ENCODE results near the gene UNC45A. TPM values are rescaled to one million over a fixed set of nuclear protein-coding genes. Genes with fewer than 3 reads are reported as not detected.

Gene UNC45A
- total RNA-seq, 1 experiment from 2014 or later: 84.4 TPM

DNA sequence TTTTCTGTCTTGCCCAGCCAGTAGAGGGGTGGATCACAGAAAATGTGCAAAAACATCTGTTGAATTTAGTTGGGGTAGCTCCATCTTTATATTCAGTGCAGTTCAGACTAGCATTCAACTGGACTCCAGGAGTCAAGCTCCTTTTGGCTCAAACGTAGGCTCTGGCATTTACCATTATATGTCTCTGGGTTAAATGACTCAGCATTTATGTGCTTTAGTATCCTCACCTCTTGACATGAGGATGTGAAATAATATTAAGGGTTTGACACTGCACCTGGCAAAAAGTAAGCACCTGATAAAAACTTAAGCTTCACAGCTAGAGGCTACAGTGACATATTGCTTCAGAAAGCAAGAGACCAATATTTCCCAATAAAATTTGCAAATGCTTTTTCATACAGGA is 44.5 kb downstream of the UNC45A start:
- no TSS peak for BruUV-seq (replicated peaks)
- ATAC-seq: no peak
- ChIA-PET CTCF (no interaction called here), POLR2A (no interaction called here)
- Histone ChIP-seq H3K4me3 (ENCODE audit: low read depth in 2 of 2, low read length in 2 of 2) (no peak overlapping the region), H3K4me1 (ENCODE audit: control insufficient read depth, insufficient read depth, low read length) (no peaks in the 10 kb centered on the region), H3K27me3 (ENCODE audit: control insufficient read depth, insufficient read depth, low read length) (no peaks in the 10 kb centered on the region), H3K9me3 (ENCODE audit: control insufficient read depth, insufficient read depth, low read depth, low read length) (no peaks in the 10 kb centered on the region), H3K27ac (ENCODE audit: low read length) (peak overlapping the region; percentile 30; the same call in 1 of the 2 replicates), H3K36me3 (ENCODE audit: control insufficient read depth, insufficient read depth, low read length) (peaks cover 56% of the 10 kb centered on the region)
- in situ Hi-C loops (cut with HindIII; ENCODE audit: low pct_unique_long_range_greater_than_20kb, low sequenced_read_pairs): no loop called here
- intact Hi-C loops (cut with micrococcal nuclease; ENCODE audit: unreplicated experiment): no loop called here
- DNase-seq (ENCODE audit: low read depth, low spot score): no peak
- TF ChIP-seq SIN3A (IDR thresholded peaks at IDR 0.05; ENCODE audit: borderline replicate concordance, insufficient read depth, low read depth, low read length): no peak
- TF ChIP-seq, protein P1, sequence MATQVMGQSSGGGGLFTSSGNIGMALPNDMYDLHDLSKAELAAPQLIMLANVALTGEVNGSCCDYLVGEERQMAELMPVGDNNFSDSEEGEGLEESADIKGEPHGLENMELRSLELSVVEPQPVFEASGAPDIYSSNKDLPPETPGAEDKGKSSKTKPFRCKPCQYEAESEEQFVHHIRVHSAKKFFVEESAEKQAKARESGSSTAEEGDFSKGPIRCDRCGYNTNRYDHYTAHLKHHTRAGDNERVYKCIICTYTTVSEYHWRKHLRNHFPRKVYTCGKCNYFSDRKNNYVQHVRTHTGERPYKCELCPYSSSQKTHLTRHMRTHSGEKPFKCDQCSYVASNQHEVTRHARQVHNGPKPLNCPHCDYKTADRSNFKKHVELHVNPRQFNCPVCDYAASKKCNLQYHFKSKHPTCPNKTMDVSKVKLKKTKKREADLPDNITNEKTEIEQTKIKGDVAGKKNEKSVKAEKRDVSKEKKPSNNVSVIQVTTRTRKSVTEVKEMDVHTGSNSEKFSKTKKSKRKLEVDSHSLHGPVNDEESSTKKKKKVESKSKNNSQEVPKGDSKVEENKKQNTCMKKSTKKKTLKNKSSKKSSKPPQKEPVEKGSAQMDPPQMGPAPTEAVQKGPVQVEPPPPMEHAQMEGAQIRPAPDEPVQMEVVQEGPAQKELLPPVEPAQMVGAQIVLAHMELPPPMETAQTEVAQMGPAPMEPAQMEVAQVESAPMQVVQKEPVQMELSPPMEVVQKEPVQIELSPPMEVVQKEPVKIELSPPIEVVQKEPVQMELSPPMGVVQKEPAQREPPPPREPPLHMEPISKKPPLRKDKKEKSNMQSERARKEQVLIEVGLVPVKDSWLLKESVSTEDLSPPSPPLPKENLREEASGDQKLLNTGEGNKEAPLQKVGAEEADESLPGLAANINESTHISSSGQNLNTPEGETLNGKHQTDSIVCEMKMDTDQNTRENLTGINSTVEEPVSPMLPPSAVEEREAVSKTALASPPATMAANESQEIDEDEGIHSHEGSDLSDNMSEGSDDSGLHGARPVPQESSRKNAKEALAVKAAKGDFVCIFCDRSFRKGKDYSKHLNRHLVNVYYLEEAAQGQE (IDR thresholded peaks at IDR 0.05; ENCODE audit: insufficient read depth in 1 of 2, low read depth in 2 of 2, low read length in 1 of 2): no peak
- no peak for TF ChIP-seq TCF7L2 (IDR thresholded peaks at IDR 0.05; ENCODE audit: low read depth, low read length)
- TF ChIP-seq POLR2AphosphoS5 (IDR thresholded peaks at IDR 0.05; ENCODE audit: low read depth, low read length): no peak
- TF ChIP-seq, protein P2, sequence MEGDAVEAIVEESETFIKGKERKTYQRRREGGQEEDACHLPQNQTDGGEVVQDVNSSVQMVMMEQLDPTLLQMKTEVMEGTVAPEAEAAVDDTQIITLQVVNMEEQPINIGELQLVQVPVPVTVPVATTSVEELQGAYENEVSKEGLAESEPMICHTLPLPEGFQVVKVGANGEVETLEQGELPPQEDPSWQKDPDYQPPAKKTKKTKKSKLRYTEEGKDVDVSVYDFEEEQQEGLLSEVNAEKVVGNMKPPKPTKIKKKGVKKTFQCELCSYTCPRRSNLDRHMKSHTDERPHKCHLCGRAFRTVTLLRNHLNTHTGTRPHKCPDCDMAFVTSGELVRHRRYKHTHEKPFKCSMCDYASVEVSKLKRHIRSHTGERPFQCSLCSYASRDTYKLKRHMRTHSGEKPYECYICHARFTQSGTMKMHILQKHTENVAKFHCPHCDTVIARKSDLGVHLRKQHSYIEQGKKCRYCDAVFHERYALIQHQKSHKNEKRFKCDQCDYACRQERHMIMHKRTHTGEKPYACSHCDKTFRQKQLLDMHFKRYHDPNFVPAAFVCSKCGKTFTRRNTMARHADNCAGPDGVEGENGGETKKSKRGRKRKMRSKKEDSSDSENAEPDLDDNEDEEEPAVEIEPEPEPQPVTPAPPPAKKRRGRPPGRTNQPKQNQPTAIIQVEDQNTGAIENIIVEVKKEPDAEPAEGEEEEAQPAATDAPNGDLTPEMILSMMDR (IDR thresholded peaks at IDR 0.05): no peak

DNA sequence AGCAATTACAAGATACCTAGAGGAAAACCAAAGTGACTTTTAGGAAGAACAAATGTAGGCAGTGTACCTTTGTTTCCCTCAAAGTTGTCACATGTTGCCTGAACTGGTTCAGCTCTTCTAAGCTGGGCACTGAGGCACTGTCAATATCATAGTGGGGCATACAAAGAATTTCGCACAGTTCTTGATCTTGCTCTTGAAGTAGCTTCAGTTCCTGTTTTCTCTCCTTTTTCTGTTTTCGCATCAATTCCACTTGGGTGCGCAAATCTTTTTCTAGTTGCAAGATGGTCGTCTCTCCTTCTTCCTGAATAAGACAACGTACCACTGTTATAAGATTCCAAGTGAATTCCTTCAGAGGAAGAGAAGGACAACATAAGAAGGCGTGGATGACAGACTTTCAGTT is 46.6 kb downstream of the UNC45A start:
- CTCF ChIA-PET: no interaction called here
- Histone ChIP-seq H3K27ac (ENCODE audit: low read length) (no peak overlapping the region), H3K4me1 (ENCODE audit: control insufficient read depth, insufficient read depth, low read length) (peaks cover 6% of the 10 kb centered on the region), H3K27me3 (ENCODE audit: control insufficient read depth, insufficient read depth, low read length) (no peaks in the 10 kb centered on the region), H3K36me3 (ENCODE audit: control insufficient read depth, insufficient read depth, low read length) (peaks cover 48% of the 10 kb centered on the region), H3K4me3 (ENCODE audit: low read depth in 2 of 2, low read length in 2 of 2) (no peak overlapping the region), H3K9me3 (ENCODE audit: control insufficient read depth, insufficient read depth, low read depth, low read length) (no peaks in the 10 kb centered on the region)
- no peak for ATAC-seq
- intact Hi-C loops (cut with micrococcal nuclease; ENCODE audit: unreplicated experiment) (no loop called here), in situ Hi-C loops (cut with HindIII; ENCODE audit: low pct_unique_long_range_greater_than_20kb, low sequenced_read_pairs) (no loop called here)
- BruUV-seq (replicated peaks): no TSS peak
- no peak for TF ChIP-seq SIN3A (IDR thresholded peaks at IDR 0.05; ENCODE audit: borderline replicate concordance, insufficient read depth, low read depth, low read length)
- TF ChIP-seq TCF7L2 (IDR thresholded peaks at IDR 0.05; ENCODE audit: low read depth, low read length): no peak
- TF ChIP-seq POLR2AphosphoS5 (IDR thresholded peaks at IDR 0.05; ENCODE audit: low read depth, low read length): no peak
- TF ChIP-seq, protein P2 (IDR thresholded peaks at IDR 0.05): no peak
- no peak for DNase-seq (ENCODE audit: low read depth, low spot score)
- POLR2A ChIA-PET: no interaction called here

Data from Panc1 (cell line).